HG03103 (cell line): ENCODE measurements around the gene CCL13.
"Not testable (repeated sequence)": the region's sequence is repeated elsewhere in the genome, so short reads cannot be mapped to it uniquely, and the experiment has no call there.

Source experiments
- ATAC-seq: cut with Tn5 transposase; IDR thresholded peaks from one replicate; pipeline ENCODE4 v1.9.1; 2021; ENCODE audit warnings: low read depth; ENCODE audit not compliant: unreplicated experiment

CCL13 gene

GRCh38 chr17:34356194-34356593 lies at the start of gene CCL13:
Gene CCL13, plus strand, starts transcription at chr17:34356480. Its CDS starts 47 bp downstream, at chr17:34356527.
- ATAC-seq, result no peak

GRCh38 chr17:34307110-34307509 lies 49.2 kb upstream of the CCL13 start:
- ATAC-seq, result no peak

GRCh38 chr17:34308371-34308770 lies 47.9 kb upstream of the CCL13 start:
- ATAC-seq, result no peak

GRCh38 chr17:34311291-34311690 lies 45.0 kb upstream of the CCL13 start:
- ATAC-seq, result no peak

GRCh38 chr17:34312080-34312479 lies 44.2 kb upstream of the CCL13 start:
- no peak for ATAC-seq

- no peak for ATAC-seq
Measured at GRCh38 chr17:34313164-34313563, 43.1 kb upstream of the CCL13 start.

GRCh38 chr17:34314279-34314678 lies 42.0 kb upstream of the CCL13 start:
- ATAC-seq, result no peak

GRCh38 chr17:34318474-34318873 lies 37.8 kb upstream of the CCL13 start:
- no peak for ATAC-seq

- ATAC-seq, result no peak
Measured at GRCh38 chr17:34319039-34319483, 37.2 kb upstream of the CCL13 start, which contains the start of gene CCL8. Gene CCL8, plus strand, starts transcription at chr17:34319435. Its CDS starts 67 bp downstream, at chr17:34319502.

- ATAC-seq, result no peak
Measured at GRCh38 chr17:34321964-34322363, 34.3 kb upstream of the CCL13 start.

GRCh38 chr17:34327580-34327979 lies 28.7 kb upstream of the CCL13 start:
- not testable (repeated sequence) for ATAC-seq

- ATAC-seq, result no peak
Measured at GRCh38 chr17:34337701-34338100, 18.6 kb upstream of the CCL13 start.

- no peak for ATAC-seq
Measured at GRCh38 chr17:34339138-34339770, 17.0 kb upstream of the CCL13 start.

GRCh38 chr17:34341916-34342315 lies 14.4 kb upstream of the CCL13 start:
- no peak for ATAC-seq

- no peak for ATAC-seq
Measured at GRCh38 chr17:34347063-34347462, 9.2 kb upstream of the CCL13 start.

GRCh38 chr17:34349751-34350150 lies 6.5 kb upstream of the CCL13 start:
- no peak for ATAC-seq

- ATAC-seq, result no peak
Measured at GRCh38 chr17:34351096-34351495, 5.2 kb upstream of the CCL13 start.

- no peak for ATAC-seq
Measured at GRCh38 chr17:34352191-34352590, 4.1 kb upstream of the CCL13 start.

GRCh38 chr17:34354637-34355036 lies 1.6 kb upstream of the CCL13 start:
- ATAC-seq, result no peak

GRCh38 chr17:34357398-34357797 lies 1.1 kb downstream of the CCL13 start:
- no peak for ATAC-seq

- no peak for ATAC-seq
Measured at GRCh38 chr17:34358631-34359030, 2.4 kb downstream of the CCL13 start.

- ATAC-seq, result no peak
Measured at GRCh38 chr17:34360601-34361270, 4.5 kb downstream of the CCL13 start.
